Right cardiac atrium (tissue), 5 donors: Measurements from ENCODE around the gene KRT35. TPM values are rescaled to one million over a fixed set of nuclear protein-coding genes. Genes with fewer than 3 reads are reported as not detected.

ENCODE experiments used
- ATAC-seq, 2 donors: fragments of 200-7000 bp; cut with Tn5 transposase; one replicate each; pipeline versions ENCODE4 v1.8.0 to v1.9.1; 2020; ENCODE audit warnings: moderate library complexity in 2 of 2, mild to moderate bottlenecking in 1 of 2
- DNase-seq, 3 donors: peaks; one replicate each; pipeline ENCODE4 v3.0.0-alpha.2; 2020
- H3K27ac ChIP-seq: one replicate; pipeline ENCODE4 v1.5.1; 2013; ENCODE audit warnings: mild to moderate bottlenecking, low read length, control low read depth, moderate library complexity
- H3K27me3 ChIP-seq: one replicate; pipeline ENCODE4 v1.6.1; 2013; ENCODE audit not compliant: control insufficient read depth, insufficient read depth
- H3K4me1 ChIP-seq: one replicate; pipeline ENCODE4 v1.6.1; 2013; ENCODE audit warnings: low read length; ENCODE audit not compliant: control insufficient read depth, insufficient read depth
- H3K4me3 ChIP-seq: one replicate; pipeline ENCODE4 v1.5.1; 2013; ENCODE audit warnings: low read length, control low read depth
- H3K9me3 ChIP-seq: one replicate; pipeline ENCODE4 v1.6.1; 2013; ENCODE audit warnings: low read length; ENCODE audit not compliant: control insufficient read depth
- WGBS: extraction: QIAGEN DNeasy Blood & Tissue Kit; methylation state at CpG from one replicate; pipeline ENCODE4 v1.1.7; 2013; 5-methylcytosine and 5-hydroxymethylcytosine counted together
- intact Hi-C, 4 donors: fragments of 100-400 bp; cut with DNase I; formaldehyde crosslinking; loops; one replicate each; pipeline versions ENCODE4 v1.11.0 to v1.14.0; 2022 to 2023
- microRNA-seq, 2 donors: library from miRNA; unstranded; fragments of <30 nt; microRNA quantifications; one replicate each; pipeline ENCODE4 v1.2.0, GENCODE V29; 2020 to 2021
- polyA plus RNA-seq: library from polyadenylated mRNA; stranded (reverse); fragments of 200-250 nt; gene quantifications from one replicate; pipeline ENCODE4 v1.2.3, GENCODE V29; 2013
- total RNA-seq, 4 donors: library from RNA; stranded (reverse); fragmentation: NEBNext Ultra II Directional; extraction: Animal tissue kit (Norgen Biotek cat#: 25700); gene quantifications; one replicate each; pipeline ENCODE4 v1.2.1, GENCODE V29; 2021
- donor health status: healthy with polysubstance abuse.
- donor health status: DM: no; HTN: yes; CAD: no.
- donor health status: DM: no; HTN: no; CAD: no.
- donor health status: DM: no; HTN: yes; CAD: no; lungs with severe emphysema.
- donor health status: DM: yes; HTN: yes; CAD: no.

The KRT35 gene
- total and polyA plus RNA-seq, 5 donors, result not detected

DNA sequence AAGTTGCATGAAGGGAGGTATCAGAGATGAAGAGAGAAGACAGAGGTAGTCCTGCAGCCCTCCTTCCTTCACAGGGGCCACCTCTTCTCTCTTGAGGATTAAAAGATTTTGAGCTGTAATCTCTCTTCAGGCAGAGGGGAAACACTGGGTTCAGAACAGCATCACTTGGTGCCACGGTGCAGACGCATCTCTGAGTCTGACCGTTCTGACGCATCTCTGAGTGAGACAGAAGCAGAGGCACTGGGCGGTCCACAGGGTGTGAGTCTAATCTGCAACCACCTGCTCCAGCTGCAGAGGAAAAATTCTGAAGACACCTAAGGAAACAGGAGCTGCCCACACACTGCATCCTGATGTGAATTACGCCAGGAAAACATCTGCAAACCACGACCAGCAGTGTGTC, 51.3 kb downstream of the KRT35 start:
- Histone ChIP-seq H3K27ac (no peak overlapping the region), H3K9me3 (no peaks in the 10 kb centered on the region), H3K4me1 (no peaks in the 10 kb centered on the region), H3K27me3 (no peaks in the 10 kb centered on the region), H3K4me3 (no peak overlapping the region)
- no peak for DNase-seq
- WGBS, result 66% methylated on average over 7 of the region's 7 CpGs
- no peak for ATAC-seq
- intact Hi-C loops, result no loop called here

DNA sequence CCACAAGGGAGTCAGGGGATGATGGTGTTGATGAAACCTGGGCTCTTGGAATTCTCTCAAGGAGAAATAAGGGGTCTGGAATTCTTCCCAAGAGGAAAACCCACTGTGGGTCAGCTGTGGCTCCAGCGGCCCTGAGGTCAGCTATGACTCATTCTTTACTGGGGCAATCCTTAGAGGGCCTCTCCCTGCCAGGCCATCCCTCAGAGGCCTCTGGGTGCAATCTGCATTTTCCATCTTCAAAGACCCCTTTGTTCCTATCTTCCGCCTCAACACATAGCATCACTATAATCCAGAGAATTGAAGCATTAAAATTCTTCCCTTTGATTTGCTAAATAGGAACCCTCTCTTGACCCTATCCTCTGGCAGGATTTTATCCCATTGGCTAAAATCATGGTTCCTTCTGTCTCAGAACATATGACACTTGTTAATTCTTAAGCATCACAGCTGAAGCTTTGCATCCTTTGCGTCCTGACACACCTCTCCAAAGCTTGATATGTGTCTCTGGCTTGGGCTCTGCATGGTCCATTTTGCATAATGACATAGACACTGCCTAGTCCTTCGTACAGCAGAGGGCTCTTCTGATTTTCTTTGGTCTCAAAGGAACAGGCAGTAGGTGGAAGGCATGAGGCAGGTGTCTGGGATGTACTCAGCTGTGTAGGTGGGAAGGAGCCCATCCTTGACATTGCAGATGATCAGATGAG, 52.2 kb downstream of the KRT35 start:
- DNase-seq (no peak), ATAC-seq (no peak)
- intact Hi-C loops, result no loop called here
- Histone ChIP-seq H3K4me1 (no peaks in the 10 kb centered on the region), H3K27ac (no peak overlapping the region), H3K27me3 (no peaks in the 10 kb centered on the region), H3K4me3 (no peak overlapping the region), H3K9me3 (no peaks in the 10 kb centered on the region)
- 55% methylated on average over 4 of the region's 4 CpGs for WGBS

Small RNAs within 50 kb of the gene (microRNA-seq; reads per million reads assigned to microRNA genes)
- 0 reads per million in 2 donors for gene MIR6510

Other genes starting within 250 kb of the KRT35 start
- not detected for gene KRTAP9-3, start 248.7 kb downstream of the KRT35 start, total RNA-seq
- not detected for gene KRTAP9-3, start 248.7 kb downstream of the KRT35 start, polyA plus RNA-seq
- gene KRTAP9-8, start 243.2 kb downstream of the KRT35 start, total RNA-seq, result not detected
- gene KRTAP9-8, start 243.2 kb downstream of the KRT35 start, polyA plus RNA-seq, result not detected
- gene KRTAP9-4, start 231.5 kb downstream of the KRT35 start, total RNA-seq, result not detected
- not detected for gene KRTAP9-4, start 231.5 kb downstream of the KRT35 start, polyA plus RNA-seq
- not detected for gene KRTAP9-9, start 225.8 kb downstream of the KRT35 start, total RNA-seq
- not detected for gene KRTAP9-9, start 225.8 kb downstream of the KRT35 start, polyA plus RNA-seq
- not detected for gene KRTAP9-6, start 215.8 kb downstream of the KRT35 start, total RNA-seq
- not detected for gene KRTAP9-6, start 215.8 kb downstream of the KRT35 start, polyA plus RNA-seq
- not detected for gene KRTAP9-7, start 205.5 kb downstream of the KRT35 start, total RNA-seq
- not detected for gene KRTAP9-7, start 205.5 kb downstream of the KRT35 start, polyA plus RNA-seq
- gene KRTAP29-1, start 178.3 kb downstream of the KRT35 start, total RNA-seq, result not detected
- not detected for gene KRTAP29-1, start 178.3 kb downstream of the KRT35 start, polyA plus RNA-seq
- gene KRTAP16-1, start 171.8 kb downstream of the KRT35 start, total RNA-seq, result not detected
- gene KRTAP16-1, start 171.8 kb downstream of the KRT35 start, polyA plus RNA-seq, result not detected
- not detected for gene KRTAP17-1, start 165.4 kb downstream of the KRT35 start, total RNA-seq
- not detected for gene KRTAP17-1, start 165.4 kb downstream of the KRT35 start, polyA plus RNA-seq
- not detected for gene KRT33A, start 130.3 kb downstream of the KRT35 start, total RNA-seq
- gene KRT33A, start 130.3 kb downstream of the KRT35 start, polyA plus RNA-seq, result not detected
- not detected for gene KRT33B, start 111.3 kb downstream of the KRT35 start, total RNA-seq
- gene KRT33B, start 111.3 kb downstream of the KRT35 start, polyA plus RNA-seq, result not detected
- gene KRT34, start 98.8 kb downstream of the KRT35 start, total RNA-seq, result not detected
- not detected for gene KRT34, start 98.8 kb downstream of the KRT35 start, polyA plus RNA-seq
- gene KRT31, start 83.5 kb downstream of the KRT35 start, total RNA-seq, result not detected
- gene KRT31, start 83.5 kb downstream of the KRT35 start, polyA plus RNA-seq, result not detected
- gene KRT37, start 56.6 kb downstream of the KRT35 start, total RNA-seq, result not detected
- gene KRT37, start 56.6 kb downstream of the KRT35 start, polyA plus RNA-seq, result not detected
- gene KRT38, start 40.2 kb downstream of the KRT35 start, total RNA-seq, result not detected
- gene KRT38, start 40.2 kb downstream of the KRT35 start, polyA plus RNA-seq, result not detected
- gene KRT32, start 13.8 kb downstream of the KRT35 start, total RNA-seq, result not detected
- gene KRT32, start 13.8 kb downstream of the KRT35 start, polyA plus RNA-seq, result not detected
- not detected for gene KRT36, start 8.8 kb upstream of the KRT35 start, total RNA-seq
- gene KRT36, start 8.8 kb upstream of the KRT35 start, polyA plus RNA-seq, result not detected
- gene KRT13, start 24.5 kb upstream of the KRT35 start, total RNA-seq, result not detected
- gene KRT13, start 24.5 kb upstream of the KRT35 start, polyA plus RNA-seq, result 2.1 TPM
- under 1 TPM in 1 of 4 donors, not detected in 3; 0.11 TPM for gene KRT15, start 37.7 kb upstream of the KRT35 start, total RNA-seq
- not detected for gene KRT15, start 37.7 kb upstream of the KRT35 start, polyA plus RNA-seq
- gene KRT19, start 47.2 kb upstream of the KRT35 start, total RNA-seq, result 1 to 10 TPM; 2.1 to 3.5 (median 3.0) TPM
- gene KRT19, start 47.2 kb upstream of the KRT35 start, polyA plus RNA-seq, result 0.72 TPM
- gene KRT9, start 90.9 kb upstream of the KRT35 start, total RNA-seq, result not detected
- not detected for gene KRT9, start 90.9 kb upstream of the KRT35 start, polyA plus RNA-seq
- gene KRT14, start 105.7 kb upstream of the KRT35 start, total RNA-seq, result not detected
- 0.11 TPM for gene KRT14, start 105.7 kb upstream of the KRT35 start, polyA plus RNA-seq
- gene KRT16, start 131.6 kb upstream of the KRT35 start, total RNA-seq, result not detected
- 0.27 TPM for gene KRT16, start 131.6 kb upstream of the KRT35 start, polyA plus RNA-seq
- not detected for gene KRT17, start 143.4 kb upstream of the KRT35 start, total RNA-seq
- 0.09 TPM for gene KRT17, start 143.4 kb upstream of the KRT35 start, polyA plus RNA-seq
- 1,000 to 10,000 TPM in 2 of 4 donors, 100 to 1,000 TPM in 2; 959 to 1,186 (median 1,014) TPM for gene EIF1, start 207.7 kb upstream of the KRT35 start, total RNA-seq
- 983 TPM for gene EIF1, start 207.7 kb upstream of the KRT35 start, polyA plus RNA-seq
- gene GAST, start 231.2 kb upstream of the KRT35 start, total RNA-seq, result not detected
- not detected for gene GAST, start 231.2 kb upstream of the KRT35 start, polyA plus RNA-seq